Stimulated activated CD8-positive, alpha-beta memory T cell treated with anti-CD3 and anti-CD28 coated beads, Interleukin-12 subunit alpha, Interleukin-12 subunit beta, amount 100 ng/mL, for 24 hours (primary cell): ENCODE measurements around the gene ZNF783.
"Not testable (repeated sequence)": the region's sequence is repeated elsewhere in the genome, so short reads cannot be mapped to it uniquely, and the experiment has no call there.

Experiments used
- DNase-seq: peaks from one replicate; pipeline ENCODE4 v3.0.0-alpha.2; 2020; ENCODE audit errors: extremely low read depth

ZNF783 gene

GRCh38 chr7:149330914-149331567 is 69.0 kb downstream of the ZNF783 start:
- no peak for DNase-seq

- not testable (repeated sequence) for DNase-seq
Measured at GRCh38 chr7:149332602-149333320, 70.8 kb downstream of the ZNF783 start.

- no peak for DNase-seq
Measured at GRCh38 chr7:149333321-149333717, 71.3 kb downstream of the ZNF783 start.

GRCh38 chr7:149334219-149334618 is 72.2 kb downstream of the ZNF783 start:
- DNase-seq = no peak
